Measurements from ENCODE around the gene ANKS1A.

The ANKS1A gene

DNA sequence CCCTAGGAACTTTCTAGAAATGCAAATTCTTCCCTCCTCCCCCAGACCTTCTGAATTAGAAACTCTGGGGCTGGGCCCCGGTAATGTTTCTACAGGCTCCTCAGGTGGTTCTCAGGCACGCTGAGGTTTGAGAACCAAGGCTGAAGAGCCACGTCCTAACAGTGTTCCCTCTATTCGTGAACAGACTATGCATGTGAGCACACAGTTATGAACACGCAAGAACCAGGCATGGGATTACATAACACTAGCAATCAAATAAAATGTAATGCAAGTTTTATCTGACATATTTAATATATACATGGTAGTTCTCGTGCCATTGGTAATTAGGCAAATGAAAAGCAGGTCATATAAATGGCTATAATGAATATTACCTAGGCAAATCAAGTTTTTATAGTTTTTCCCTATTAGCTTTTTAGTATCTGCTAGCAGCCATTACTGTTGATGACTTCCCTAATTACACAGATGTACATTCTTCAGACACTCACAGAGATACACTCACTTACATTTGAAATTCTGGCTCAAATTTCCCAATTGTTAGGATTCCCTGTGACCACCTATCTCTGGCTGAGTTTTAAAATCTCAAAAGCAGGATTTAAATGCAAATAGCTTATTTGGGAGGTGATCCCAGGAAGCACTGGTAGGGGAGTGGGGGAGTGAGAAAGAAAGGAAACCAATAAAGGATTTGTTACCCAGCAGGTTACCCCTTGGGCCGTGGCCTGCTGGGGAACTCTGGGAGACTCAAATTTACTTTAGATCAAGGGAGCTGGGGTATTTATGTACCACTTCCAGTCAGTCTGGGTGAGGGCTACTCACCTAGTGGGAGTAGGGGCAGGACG is 148.0 kb downstream of the ANKS1A start (continued):
- no peak for TF ChIP-seq ZNF544 (tag by site-specific recombination; IDR thresholded peaks at IDR 0.05)
- no peak for TF ChIP-seq GLI2 (tag by site-specific recombination; IDR thresholded peaks at IDR 0.05; ENCODE audit: borderline replicate concordance, low read depth)
- TF ChIP-seq, protein P1, sequence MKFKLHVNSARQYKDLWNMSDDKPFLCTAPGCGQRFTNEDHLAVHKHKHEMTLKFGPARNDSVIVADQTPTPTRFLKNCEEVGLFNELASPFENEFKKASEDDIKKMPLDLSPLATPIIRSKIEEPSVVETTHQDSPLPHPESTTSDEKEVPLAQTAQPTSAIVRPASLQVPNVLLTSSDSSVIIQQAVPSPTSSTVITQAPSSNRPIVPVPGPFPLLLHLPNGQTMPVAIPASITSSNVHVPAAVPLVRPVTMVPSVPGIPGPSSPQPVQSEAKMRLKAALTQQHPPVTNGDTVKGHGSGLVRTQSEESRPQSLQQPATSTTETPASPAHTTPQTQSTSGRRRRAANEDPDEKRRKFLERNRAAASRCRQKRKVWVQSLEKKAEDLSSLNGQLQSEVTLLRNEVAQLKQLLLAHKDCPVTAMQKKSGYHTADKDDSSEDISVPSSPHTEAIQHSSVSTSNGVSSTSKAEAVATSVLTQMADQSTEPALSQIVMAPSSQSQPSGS (tag by site-specific recombination; IDR thresholded peaks at IDR 0.05; ENCODE audit: low read depth) = no peak
- no peak for TF ChIP-seq ZNF354C (tag by site-specific recombination; IDR thresholded peaks at IDR 0.05; ENCODE audit: borderline replicate concordance, low read depth)
- TF ChIP-seq ZNF48 (tag by site-specific recombination; IDR thresholded peaks at IDR 0.05) = no peak
- TF ChIP-seq ZNF623 (tag by site-specific recombination; IDR thresholded peaks at IDR 0.05) = no peak
- no peak for TF ChIP-seq ZNF626 (tag by site-specific recombination; IDR thresholded peaks at IDR 0.05)
- TF ChIP-seq, protein P2, sequence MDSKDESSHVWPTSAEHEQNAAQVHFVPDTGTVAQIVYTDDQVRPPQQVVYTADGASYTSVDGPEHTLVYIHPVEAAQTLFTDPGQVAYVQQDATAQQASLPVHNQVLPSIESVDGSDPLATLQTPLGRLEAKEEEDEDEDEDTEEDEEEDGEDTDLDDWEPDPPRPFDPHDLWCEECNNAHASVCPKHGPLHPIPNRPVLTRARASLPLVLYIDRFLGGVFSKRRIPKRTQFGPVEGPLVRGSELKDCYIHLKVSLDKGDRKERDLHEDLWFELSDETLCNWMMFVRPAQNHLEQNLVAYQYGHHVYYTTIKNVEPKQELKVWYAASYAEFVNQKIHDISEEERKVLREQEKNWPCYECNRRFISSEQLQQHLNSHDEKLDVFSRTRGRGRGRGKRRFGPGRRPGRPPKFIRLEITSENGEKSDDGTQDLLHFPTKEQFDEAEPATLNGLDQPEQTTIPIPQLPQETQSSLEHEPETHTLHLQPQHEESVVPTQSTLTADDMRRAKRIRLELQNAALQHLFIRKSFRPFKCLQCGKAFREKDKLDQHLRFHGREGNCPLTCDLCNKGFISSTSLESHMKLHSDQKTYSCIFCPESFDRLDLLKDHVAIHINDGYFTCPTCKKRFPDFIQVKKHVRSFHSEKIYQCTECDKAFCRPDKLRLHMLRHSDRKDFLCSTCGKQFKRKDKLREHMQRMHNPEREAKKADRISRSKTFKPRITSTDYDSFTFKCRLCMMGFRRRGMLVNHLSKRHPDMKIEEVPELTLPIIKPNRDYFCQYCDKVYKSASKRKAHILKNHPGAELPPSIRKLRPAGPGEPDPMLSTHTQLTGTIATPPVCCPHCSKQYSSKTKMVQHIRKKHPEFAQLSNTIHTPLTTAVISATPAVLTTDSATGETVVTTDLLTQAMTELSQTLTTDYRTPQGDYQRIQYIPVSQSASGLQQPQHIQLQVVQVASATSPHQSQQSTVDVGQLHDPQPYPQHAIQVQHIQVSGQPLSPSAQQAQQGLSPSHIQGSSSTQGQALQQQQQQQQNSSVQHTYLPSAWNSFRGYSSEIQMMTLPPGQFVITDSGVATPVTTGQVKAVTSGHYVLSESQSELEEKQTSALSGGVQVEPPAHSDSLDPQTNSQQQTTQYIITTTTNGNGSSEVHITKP (tag by site-specific recombination; IDR thresholded peaks at IDR 0.05) = no peak
- TF ChIP-seq GLIS1 (tag by site-specific recombination; IDR thresholded peaks at IDR 0.05) = no peak
- TF ChIP-seq, protein P3, sequence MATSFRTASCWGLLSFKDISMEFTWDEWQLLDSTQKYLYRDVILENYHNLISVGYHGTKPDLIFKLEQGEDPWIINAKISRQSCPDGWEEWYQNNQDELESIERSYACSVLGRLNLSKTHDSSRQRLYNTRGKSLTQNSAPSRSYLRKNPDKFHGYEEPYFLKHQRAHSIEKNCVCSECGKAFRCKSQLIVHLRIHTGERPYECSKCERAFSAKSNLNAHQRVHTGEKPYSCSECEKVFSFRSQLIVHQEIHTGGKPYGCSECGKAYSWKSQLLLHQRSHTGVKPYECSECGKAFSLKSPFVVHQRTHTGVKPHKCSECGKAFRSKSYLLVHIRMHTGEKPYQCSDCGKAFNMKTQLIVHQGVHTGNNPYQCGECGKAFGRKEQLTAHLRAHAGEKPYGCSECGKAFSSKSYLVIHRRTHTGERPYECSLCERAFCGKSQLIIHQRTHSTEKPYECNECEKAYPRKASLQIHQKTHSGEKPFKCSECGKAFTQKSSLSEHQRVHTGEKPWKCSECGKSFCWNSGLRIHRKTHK (tag by site-specific recombination; IDR thresholded peaks at IDR 0.05) = no peak
- no peak for TF ChIP-seq ZNF560 (tag by site-specific recombination; IDR thresholded peaks at IDR 0.05; ENCODE audit: borderline replicate concordance)

DNA sequence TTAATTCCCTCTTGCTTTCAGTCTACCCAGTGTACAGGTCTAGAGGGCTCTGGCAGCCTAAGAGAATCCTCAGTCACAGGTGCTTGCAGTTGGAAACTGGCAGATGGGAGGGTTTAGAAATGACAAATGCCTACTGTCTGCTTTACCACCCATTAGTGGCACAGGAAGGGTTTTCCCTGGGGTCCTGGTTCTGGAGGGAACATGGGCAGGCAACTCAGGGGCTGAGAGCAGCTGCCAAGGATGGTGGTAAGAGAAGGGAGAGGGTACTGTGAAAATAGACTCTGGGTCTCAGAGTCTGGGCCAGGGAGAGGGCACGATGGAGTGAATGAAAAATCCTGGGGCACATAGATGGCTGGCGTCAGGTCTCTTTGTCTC is 148.6 kb downstream of the ANKS1A start:
- Histone ChIP-seq H3K4me1 (ENCODE audit: control insufficient read depth, insufficient read depth, low read length) (no peaks in the 10 kb centered on the region), H3K36me3 (ENCODE audit: control insufficient read depth in 2 of 2, insufficient read depth in 1 of 2, low read length in 2 of 2) (peaks cover 0 to 10% of the 10 kb centered on the region in 2 experiments; a peak in 2 of 3 replicates), H3K4me3 (ENCODE audit: low read depth, low read length) (no peak overlapping the region), H3K27ac (ENCODE audit: extremely low read depth, low read depth, low read length) (no peak overlapping the region), H3K9me3 (ENCODE audit: control insufficient read depth, insufficient read depth, low read depth, low read length) (no peaks in the 10 kb centered on the region)
- CTCF ChIA-PET = interaction anchor here (0.7 to 2.0 kb wide), 3 partner anchors 16 to 127 kb away, joined by 3 to 6 read pairs (median 4); no protein-coding TSS in a partner anchor
- POLR2A ChIA-PET = no interaction called here
- TF ChIP-seq, protein P4, sequence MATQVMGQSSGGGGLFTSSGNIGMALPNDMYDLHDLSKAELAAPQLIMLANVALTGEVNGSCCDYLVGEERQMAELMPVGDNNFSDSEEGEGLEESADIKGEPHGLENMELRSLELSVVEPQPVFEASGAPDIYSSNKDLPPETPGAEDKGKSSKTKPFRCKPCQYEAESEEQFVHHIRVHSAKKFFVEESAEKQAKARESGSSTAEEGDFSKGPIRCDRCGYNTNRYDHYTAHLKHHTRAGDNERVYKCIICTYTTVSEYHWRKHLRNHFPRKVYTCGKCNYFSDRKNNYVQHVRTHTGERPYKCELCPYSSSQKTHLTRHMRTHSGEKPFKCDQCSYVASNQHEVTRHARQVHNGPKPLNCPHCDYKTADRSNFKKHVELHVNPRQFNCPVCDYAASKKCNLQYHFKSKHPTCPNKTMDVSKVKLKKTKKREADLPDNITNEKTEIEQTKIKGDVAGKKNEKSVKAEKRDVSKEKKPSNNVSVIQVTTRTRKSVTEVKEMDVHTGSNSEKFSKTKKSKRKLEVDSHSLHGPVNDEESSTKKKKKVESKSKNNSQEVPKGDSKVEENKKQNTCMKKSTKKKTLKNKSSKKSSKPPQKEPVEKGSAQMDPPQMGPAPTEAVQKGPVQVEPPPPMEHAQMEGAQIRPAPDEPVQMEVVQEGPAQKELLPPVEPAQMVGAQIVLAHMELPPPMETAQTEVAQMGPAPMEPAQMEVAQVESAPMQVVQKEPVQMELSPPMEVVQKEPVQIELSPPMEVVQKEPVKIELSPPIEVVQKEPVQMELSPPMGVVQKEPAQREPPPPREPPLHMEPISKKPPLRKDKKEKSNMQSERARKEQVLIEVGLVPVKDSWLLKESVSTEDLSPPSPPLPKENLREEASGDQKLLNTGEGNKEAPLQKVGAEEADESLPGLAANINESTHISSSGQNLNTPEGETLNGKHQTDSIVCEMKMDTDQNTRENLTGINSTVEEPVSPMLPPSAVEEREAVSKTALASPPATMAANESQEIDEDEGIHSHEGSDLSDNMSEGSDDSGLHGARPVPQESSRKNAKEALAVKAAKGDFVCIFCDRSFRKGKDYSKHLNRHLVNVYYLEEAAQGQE (tag by site-specific recombination; IDR thresholded peaks at IDR 0.05) = no peak
- TF ChIP-seq, protein P2 (tag by site-specific recombination; IDR thresholded peaks at IDR 0.05) = no peak
- TF ChIP-seq ZNF521 (tag by site-specific recombination; IDR thresholded peaks at IDR 0.05) (no peak), ZNF514 (tag by site-specific recombination; IDR thresholded peaks at IDR 0.05) (no peak), ZNF354C (tag by site-specific recombination; IDR thresholded peaks at IDR 0.05; ENCODE audit: borderline replicate concordance, low read depth) (no peak)
- TF ChIP-seq, protein P5, sequence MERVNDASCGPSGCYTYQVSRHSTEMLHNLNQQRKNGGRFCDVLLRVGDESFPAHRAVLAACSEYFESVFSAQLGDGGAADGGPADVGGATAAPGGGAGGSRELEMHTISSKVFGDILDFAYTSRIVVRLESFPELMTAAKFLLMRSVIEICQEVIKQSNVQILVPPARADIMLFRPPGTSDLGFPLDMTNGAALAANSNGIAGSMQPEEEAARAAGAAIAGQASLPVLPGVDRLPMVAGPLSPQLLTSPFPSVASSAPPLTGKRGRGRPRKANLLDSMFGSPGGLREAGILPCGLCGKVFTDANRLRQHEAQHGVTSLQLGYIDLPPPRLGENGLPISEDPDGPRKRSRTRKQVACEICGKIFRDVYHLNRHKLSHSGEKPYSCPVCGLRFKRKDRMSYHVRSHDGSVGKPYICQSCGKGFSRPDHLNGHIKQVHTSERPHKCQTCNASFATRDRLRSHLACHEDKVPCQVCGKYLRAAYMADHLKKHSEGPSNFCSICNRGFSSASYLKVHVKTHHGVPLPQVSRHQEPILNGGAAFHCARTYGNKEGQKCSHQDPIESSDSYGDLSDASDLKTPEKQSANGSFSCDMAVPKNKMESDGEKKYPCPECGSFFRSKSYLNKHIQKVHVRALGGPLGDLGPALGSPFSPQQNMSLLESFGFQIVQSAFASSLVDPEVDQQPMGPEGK (tag by site-specific recombination; IDR thresholded peaks at IDR 0.05) = no peak
- TF ChIP-seq, protein P6, sequence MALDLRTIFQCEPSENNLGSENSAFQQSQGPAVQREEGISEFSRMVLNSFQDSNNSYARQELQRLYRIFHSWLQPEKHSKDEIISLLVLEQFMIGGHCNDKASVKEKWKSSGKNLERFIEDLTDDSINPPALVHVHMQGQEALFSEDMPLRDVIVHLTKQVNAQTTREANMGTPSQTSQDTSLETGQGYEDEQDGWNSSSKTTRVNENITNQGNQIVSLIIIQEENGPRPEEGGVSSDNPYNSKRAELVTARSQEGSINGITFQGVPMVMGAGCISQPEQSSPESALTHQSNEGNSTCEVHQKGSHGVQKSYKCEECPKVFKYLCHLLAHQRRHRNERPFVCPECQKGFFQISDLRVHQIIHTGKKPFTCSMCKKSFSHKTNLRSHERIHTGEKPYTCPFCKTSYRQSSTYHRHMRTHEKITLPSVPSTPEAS (tag by site-specific recombination; IDR thresholded peaks at IDR 0.05) = no peak

Measured in HEK293 (cell line).